Keratinocyte (primary cell): Measurements from ENCODE around the gene LMO7. TPM values are rescaled to one million over a fixed set of nuclear protein-coding genes. Genes with fewer than 3 reads are reported as not detected.
A peak's percentile ranks its signal among the peaks of the same experiment; 100 is the strongest.

Experiments
- DNase-seq: peaks from one replicate; pipeline ENCODE4 v3.0.0-alpha.2; 2011; ENCODE audit warnings: low read depth, missing footprints, low spot score
- FAIRE-seq: peaks from 2 replicates; lab custom pipeline; 2011; peaks lifted over from hg19 to GRCh38; lab: Jason Lieb, UNC
- H2AFZ ChIP-seq: 2 replicates; pipeline ENCODE4 v1.6.0; 2012; ENCODE audit warnings: low read length, control low read depth, inconsistent platforms; ENCODE audit not compliant: control insufficient read depth
- H3K27ac ChIP-seq: 2 replicates; pipeline ENCODE4 v1.5.1; 2011; ENCODE audit warnings: low read length; ENCODE audit not compliant: control insufficient read depth, insufficient read depth
- H3K27me3 ChIP-seq: 3 replicates; pipeline ENCODE4 v1.6.0; 2011; ENCODE audit warnings: low read length; ENCODE audit not compliant: control insufficient read depth, insufficient read depth; ENCODE audit errors: extremely low read depth
- H3K36me3 ChIP-seq, 2 experiments: 2 replicates in 1 of 2; 3 replicates in 1 of 2; pipeline ENCODE4 v1.5.1; 2011; ENCODE audit warnings: low read length in 2 of 2, mild to moderate bottlenecking in 1 of 2; ENCODE audit not compliant: control insufficient read depth in 2 of 2, insufficient read depth in 2 of 2; ENCODE audit errors: extremely low read depth in 1 of 2
- H3K4me1 ChIP-seq: 3 replicates; pipeline ENCODE4 v1.5.1; 2011; ENCODE audit warnings: low read length; ENCODE audit not compliant: control insufficient read depth, insufficient read depth; ENCODE audit errors: extremely low read depth
- H3K4me2 ChIP-seq: 3 replicates; pipeline ENCODE4 v1.6.0; 2011; ENCODE audit warnings: low read depth, low read length; ENCODE audit not compliant: control insufficient read depth, insufficient read depth; ENCODE audit errors: extremely low read depth
- H3K4me3 ChIP-seq, 3 experiments: fragments of 200-600 bp in 1 of 3; sonication (generic) in 1 of 3; 2 replicates in 2 of 3; 3 replicates in 1 of 3; pipeline ENCODE4 v1.5.1; 2011 to 2016; ENCODE audit warnings: low read length in 3 of 3, mild to moderate bottlenecking in 3 of 3, control low read depth in 2 of 3, inconsistent platforms in 1 of 3, low read depth in 1 of 3, mixed read lengths in 1 of 3, mixed run types in 1 of 3, moderate library complexity in 1 of 3; ENCODE audit not compliant: control insufficient read depth in 2 of 3, insufficient read depth in 2 of 3; ENCODE audit errors: extremely low read depth in 1 of 3
- H3K79me2 ChIP-seq: 2 replicates; pipeline ENCODE4 v1.6.0; 2012; ENCODE audit warnings: low read length; ENCODE audit not compliant: control insufficient read depth, insufficient read depth
- H3K9ac ChIP-seq: 3 replicates; pipeline ENCODE4 v1.6.0; 2011; ENCODE audit warnings: low read length; ENCODE audit not compliant: control insufficient read depth, insufficient read depth; ENCODE audit errors: extremely low read depth
- H3K9me1 ChIP-seq: 3 replicates; pipeline ENCODE4 v1.6.0; 2011; ENCODE audit warnings: low read length; ENCODE audit not compliant: control insufficient read depth, insufficient read depth; ENCODE audit errors: extremely low read depth
- H3K9me3 ChIP-seq: 2 replicates; pipeline ENCODE4 v1.5.1; 2012; ENCODE audit warnings: low read depth, low read length; ENCODE audit not compliant: control insufficient read depth
- H4K20me1 ChIP-seq: 3 replicates; pipeline ENCODE4 v1.6.0; 2011; ENCODE audit warnings: low read length; ENCODE audit not compliant: control insufficient read depth, insufficient read depth; ENCODE audit errors: extremely low read depth
- CTCF ChIP-seq, 3 experiments: IDR thresholded peaks in 1 of 3; conservative IDR thresholded peaks in 1 of 3; optimal IDR thresholded peaks in 1 of 3; 2 replicates in 2 of 3; 3 replicates in 1 of 3; pipeline versions ENCODE3 to v1.5.1; 2011; ENCODE audit warnings: low read length in 3 of 3, mild to moderate bottlenecking in 3 of 3, moderate library complexity in 2 of 3, control low read depth in 1 of 3, inconsistent platforms in 1 of 3; ENCODE audit not compliant: insufficient read depth in 2 of 3; ENCODE audit errors: extremely low read depth in 1 of 3
- EZH2 ChIP-seq: IDR thresholded peaks from one replicate; pipeline ENCODE4 v1.6.1; 2012; ENCODE audit warnings: inconsistent platforms, mild to moderate bottlenecking, low read length, moderate library complexity
- dilution Hi-C: fragments of 300-500 bp; cut with MboI; formaldehyde crosslinking; loops from one replicate; pipeline ENCODE4 v1.7.0; 2020; ENCODE audit warnings: low sequenced_read_pairs; ENCODE audit not compliant: extremely low pct_ligation_motif_present
- polyA plus RNA-seq, 5 experiments: library from polyadenylated mRNA; depleted of rRNA in 3 of 5; stranded (reverse) in 3 of 5; stranded (forward) in 1 of 5; unstranded in 1 of 5; fragments of >200 nt; gene quantifications; 1 replicate in 1 of 5; 2 replicates in 3 of 5; 3 replicates in 1 of 5; pipeline versions ENCODE4 v1.2.1 to v1.2.3, GENCODE V29; 2011 to 2012; ENCODE audit warnings: missing spikeins in 2 of 5, low read depth in 1 of 5, low replicate concordance in 1 of 5

LMO7 gene
- polyA plus RNA-seq, 1 donor (not counting 4 experiments of a cell fraction or from before 2014, with no cell fraction given): 8.9 TPM

DNA sequence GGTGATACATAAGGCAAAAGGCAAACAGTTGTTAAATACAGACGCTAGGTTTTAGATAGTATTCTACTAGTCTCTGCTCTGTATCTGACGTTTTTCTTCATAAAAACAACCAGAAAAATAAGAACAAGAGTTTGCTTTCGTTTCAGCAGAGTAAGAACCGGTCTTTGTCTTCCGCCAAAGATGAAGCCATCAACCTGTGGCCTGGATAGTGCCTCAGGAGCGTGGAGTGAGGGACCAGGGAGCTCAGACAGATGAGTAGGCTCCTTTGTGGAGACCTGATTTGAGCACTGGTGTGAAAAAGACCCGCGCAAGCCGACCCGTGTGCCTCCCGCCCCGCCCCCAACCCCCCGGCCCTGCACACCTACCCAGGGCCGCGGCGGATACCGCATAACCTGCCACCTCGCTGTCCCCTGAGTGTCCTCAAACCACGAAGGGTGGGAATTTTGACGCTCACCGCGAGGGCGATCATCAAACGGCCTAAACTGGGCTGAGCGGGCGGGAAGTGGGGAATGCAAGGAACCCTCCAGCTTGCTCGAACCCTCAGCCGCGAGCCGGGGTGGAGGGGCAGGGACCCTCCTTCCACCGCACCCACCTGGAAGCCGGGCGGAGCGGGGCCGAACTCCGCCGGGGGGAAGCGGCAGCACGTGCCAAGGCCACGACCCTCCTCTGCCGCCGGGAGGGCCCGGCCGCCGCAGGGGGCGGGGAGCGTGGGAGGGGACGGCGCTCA, 866 bp upstream of the LMO7 start:
- no peaks in the 10 kb centered on the region for H3K9me1 ChIP-seq
- H3K4me2 ChIP-seq: peak overlapping the region; percentile 89
- DNase-seq (no peak), FAIRE-seq (no peak)
- H2AFZ ChIP-seq: peak overlapping the region; percentile 73
- TF ChIP-seq EZH2 (no peak), CTCF (optimal IDR thresholded peaks at IDR 0.05 in 1 of 3, IDR thresholded peaks at IDR 0.05 in 1 of 3, conservative IDR thresholded peaks at IDR 0.05 in 1 of 3; ENCODE audit: extremely low read depth in 1 of 3, insufficient read depth in 2 of 3, low read length in 3 of 3) (no peak)
- no peaks in the 10 kb centered on the region for H3K27me3 ChIP-seq
- H3K79me2 ChIP-seq: no peaks in the 10 kb centered on the region
- peaks cover 2% of the 10 kb centered on the region for H3K4me1 ChIP-seq
- H3K9me3 ChIP-seq: no peaks in the 10 kb centered on the region
- H4K20me1 ChIP-seq: no peaks in the 10 kb centered on the region
- H3K9ac ChIP-seq: no peak overlapping the region
- H3K36me3 ChIP-seq: no peaks in the 10 kb centered on the region
- dilution Hi-C loops: no loop called here
- peak overlapping the region; percentile 48 to 70 (median 51) for H3K4me3 ChIP-seq
- no peak overlapping the region for H3K27ac ChIP-seq

DNA sequence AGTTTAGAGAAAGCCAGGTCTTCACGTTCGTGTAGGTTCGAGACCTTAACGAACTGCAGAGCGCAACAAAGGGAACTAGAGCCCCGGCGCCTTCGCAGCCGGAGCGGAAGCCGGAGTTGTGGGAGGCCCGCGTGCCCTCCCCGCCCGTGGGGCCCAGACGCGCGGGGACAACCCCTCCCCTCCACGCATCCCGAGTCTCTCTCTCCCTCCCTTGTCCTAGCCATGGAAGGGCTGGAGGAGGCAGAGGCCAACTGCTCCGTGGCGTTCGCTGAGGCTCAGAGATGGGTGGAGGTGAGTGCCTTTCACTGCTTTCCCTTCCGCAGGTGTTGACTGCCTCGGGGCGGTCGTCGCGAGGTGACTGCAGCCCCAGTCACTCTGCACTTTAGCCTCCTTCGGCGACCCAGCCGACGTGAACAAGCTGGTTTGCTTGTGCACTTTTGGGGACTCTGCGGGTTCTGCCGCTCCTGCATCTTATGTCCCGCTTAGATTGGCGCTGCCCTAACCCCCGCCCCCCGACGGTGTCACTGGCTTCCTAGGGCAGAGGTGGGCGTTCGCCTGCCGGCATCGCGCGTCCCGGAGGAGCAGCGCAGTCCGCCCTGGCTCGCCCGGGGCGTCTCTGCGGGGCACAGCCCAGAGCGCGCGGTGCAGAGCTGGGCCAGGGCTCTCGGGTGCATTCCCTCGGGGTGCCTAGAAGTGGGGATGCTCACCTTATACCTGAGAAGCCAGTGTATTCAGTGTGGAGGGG, 478 bp downstream of the LMO7 start:
- H3K27me3 ChIP-seq: no peaks in the 10 kb centered on the region

More for the DNA sequence above, 478 bp downstream of the LMO7 start:
- no peaks in the 10 kb centered on the region for H4K20me1 ChIP-seq
- FAIRE-seq (no peak), DNase-seq (no peak)
- H3K27ac ChIP-seq: no peak overlapping the region
- H3K9me1 ChIP-seq: no peaks in the 10 kb centered on the region
- H3K9ac ChIP-seq: peak overlapping the region; percentile 41
- H2AFZ ChIP-seq: peak overlapping the region; percentile 90
- TF ChIP-seq CTCF (optimal IDR thresholded peaks at IDR 0.05 in 1 of 3, IDR thresholded peaks at IDR 0.05 in 1 of 3, conservative IDR thresholded peaks at IDR 0.05 in 1 of 3; ENCODE audit: extremely low read depth in 1 of 3, insufficient read depth in 2 of 3, low read length in 3 of 3): no peak
- TF ChIP-seq EZH2: no peak
- peaks cover 5% of the 10 kb centered on the region for H3K4me1 ChIP-seq
- H3K36me3 ChIP-seq: no peaks in the 10 kb centered on the region
- dilution Hi-C loops: no loop called here
- no peaks in the 10 kb centered on the region for H3K79me2 ChIP-seq
- H3K4me2 ChIP-seq: peak overlapping the region; percentile 89
- no peaks in the 10 kb centered on the region for H3K9me3 ChIP-seq
- H3K4me3 ChIP-seq: peak overlapping the region; percentile 48 to 79 (median 70)
